K562 (cell line): ENCODE measurements around the gene TSPAN1. TPM values are rescaled to one million over a fixed set of nuclear protein-coding genes. Genes with fewer than 3 reads are reported as not detected.

Experiments used
- E2F1 ChIP-seq: sonication (generic); formaldehyde crosslinking; IDR thresholded peaks from 2 replicates; pipeline ENCODE4 v1.8.1; 2023; ENCODE audit warnings: mild to moderate bottlenecking, missing genetic modification reagents, moderate library complexity
- EZH2 ChIP-seq: IDR thresholded peaks from 2 replicates; pipeline ENCODE4 v1.6.1; 2012; ENCODE audit warnings: low read depth, mild to moderate bottlenecking, inconsistent platforms, low read length, borderline replicate concordance
- FIP1L1 ChIP-seq: fragments of 200-400 bp; formaldehyde crosslinking; IDR thresholded peaks from 2 replicates; pipeline ENCODE4 v1.6.1; 2018; ENCODE audit warnings: mild to moderate bottlenecking, low read depth, low read length; ENCODE audit not compliant: poor library complexity, severe bottlenecking
- KAT2B ChIP-seq: IDR thresholded peaks from one replicate; pipeline ENCODE4 v1.6.1; 2012; ENCODE audit warnings: low read depth, mild to moderate bottlenecking, control low read depth, inconsistent platforms, low read length, moderate library complexity
- KAT7 ChIP-seq: sonication (generic); formaldehyde crosslinking; IDR thresholded peaks from 2 replicates; pipeline ENCODE4 v1.8.0; 2022; ENCODE audit warnings: missing genetic modification reagents, mild to moderate bottlenecking, borderline replicate concordance
- KLF13 ChIP-seq: fragments of 450-650 bp; IDR thresholded peaks from 2 replicates; pipeline ENCODE4 v1.6.1; 2016; ENCODE audit warnings: missing genetic modification characterization, low read depth, mild to moderate bottlenecking, missing compliant biosample characterization, moderate library complexity, borderline replicate concordance
- L3MBTL2 ChIP-seq: fragments of 450-650 bp; IDR thresholded peaks from 2 replicates; pipeline ENCODE4 v1.6.1; 2016; ENCODE audit warnings: mild to moderate bottlenecking, moderate library complexity
- RBM25 ChIP-seq: fragments of 200-400 bp; formaldehyde crosslinking; IDR thresholded peaks from 2 replicates; pipeline ENCODE4 v1.6.1; 2018; ENCODE audit warnings: low read length, low read depth, moderate library complexity; ENCODE audit not compliant: severe bottlenecking
- ZFP1 ChIP-seq: fragments of 450-650 bp; formaldehyde crosslinking; IDR thresholded peaks from 2 replicates; pipeline ENCODE4 v1.4.0; 2020; ENCODE audit warnings: mild to moderate bottlenecking, mixed read lengths
- ZNF696 ChIP-seq: fragments of 250-450 bp; sonication (Bioruptor Pico); conservative IDR thresholded peaks from 2 replicates; pipeline ENCODE4 v1.4.0; 2020; ENCODE audit warnings: mild to moderate bottlenecking, moderate library complexity
- ZZZ3 ChIP-seq: fragments of 450-650 bp; IDR thresholded peaks from 2 replicates; pipeline ENCODE4 v1.6.1; 2016; ENCODE audit warnings: antibody characterized with exemption, mild to moderate bottlenecking, moderate library complexity
- polyA plus RNA-seq, 8 experiments: library from polyadenylated mRNA; depleted of rRNA in 4 of 8; stranded (reverse) in 5 of 8; unstranded in 3 of 8; fragments of >200 nt; fragmentation: Nextera tagmentation in 2 of 8; fragmentation: Illumina TruSeq in 1 of 8; extraction: Ambion mirVana in 2 of 8; extraction: Trizol in 1 of 8; gene quantifications; 2 replicates each; pipeline versions ENCODE4 v1.2.1 to v1.2.3, GENCODE V29; 2011 to 2014; ENCODE audit warnings: inconsistent platforms in 1 of 8, missing spikeins in 1 of 8
- total RNA-seq, 7 experiments: library from RNA; depleted of rRNA in 6 of 7; stranded (reverse); fragments of >200 nt in 6 of 7; fragmentation: Illumina TruSeq in 2 of 7; extraction: Trizol in 2 of 7; gene quantifications; 2 replicates each; pipeline versions ENCODE4 v1.2.1 to v1.2.3, GENCODE V29; 2011 to 2021; ENCODE audit warnings: low replicate concordance in 1 of 7
- TF ChIP-seq, protein P1 (sequence below), 2 experiments: fragments of 450-650 bp in 1 of 2; sonication (generic) in 1 of 2; formaldehyde crosslinking in 1 of 2; IDR thresholded peaks; 2 replicates each; pipeline versions ENCODE4 v1.7.1 to v1.9.0; 2016 to 2022; ENCODE audit warnings: inconsistent platforms in 1 of 2, mild to moderate bottlenecking in 1 of 2, missing genetic modification reagents in 1 of 2
- TF ChIP-seq, protein P2 (sequence below): fragments of 250-450 bp; sonication (Bioruptor Pico); IDR thresholded peaks from 2 replicates; pipeline ENCODE4 v1.8.0; 2022; ENCODE audit warnings: inconsistent platforms, mild to moderate bottlenecking, moderate library complexity, borderline replicate concordance

Gene TSPAN1
- total and polyA plus RNA-seq, 9 of the 15 experiments (the other 6 are each of a cell fraction or from before 2014, with no cell fraction given): 0.58 TPM; not detected in 8

DNA sequence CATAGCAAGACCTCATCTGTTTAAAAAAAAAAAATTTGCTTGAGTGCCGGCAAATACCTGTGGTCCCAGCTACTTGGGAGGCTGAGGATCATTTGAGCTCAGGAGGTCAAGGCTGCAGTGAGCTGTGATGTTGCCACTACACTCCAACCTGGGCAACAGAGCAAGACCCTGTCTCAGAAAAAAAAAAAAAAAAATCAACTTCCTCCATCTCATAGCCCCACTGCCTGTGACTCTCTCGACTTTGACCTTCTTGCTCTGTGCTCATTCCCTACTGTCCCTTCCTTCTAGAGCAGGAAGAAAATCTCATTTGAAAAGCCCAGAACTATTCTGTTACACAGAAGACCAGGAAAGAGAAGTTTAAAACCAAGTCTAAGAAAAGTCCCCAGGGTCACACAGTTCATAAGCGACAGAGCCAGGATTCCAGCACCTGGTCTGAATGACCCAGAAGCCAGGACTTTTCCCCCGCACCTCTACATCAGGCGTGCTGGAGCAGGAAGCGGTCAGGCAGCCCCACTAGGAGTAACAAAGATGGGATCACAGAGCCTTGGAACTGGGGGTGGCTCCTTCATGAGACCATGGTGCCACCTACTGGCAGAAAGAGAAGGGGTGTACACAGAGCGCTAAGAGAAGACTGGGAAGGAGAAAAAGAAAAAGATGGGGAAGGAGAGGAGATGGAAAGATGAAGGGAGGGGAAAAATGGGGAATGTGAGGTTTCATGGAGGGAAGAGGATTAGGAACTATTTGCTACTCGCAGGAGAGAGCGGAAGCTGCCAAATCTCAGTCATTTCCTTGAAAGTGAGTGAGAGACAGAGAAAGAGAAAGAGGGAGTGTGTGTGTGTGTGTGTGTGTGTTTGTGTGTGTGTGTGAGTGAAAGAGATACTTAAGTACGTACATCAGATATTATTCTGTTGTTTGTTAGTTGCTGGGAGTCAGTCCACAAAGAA is 4.5 kb downstream of the TSPAN1 start (continued):
- TF ChIP-seq E2F1 (CRISPR knock-in tag) (no peak), ZFP1 (CRISPR knock-in tag) (no peak), FIP1L1 (no peak), ZZZ3 (no peak), ZNF696 (CRISPR knock-in tag) (no peak), RBM25 (no peak), KLF13 (tag) (no peak), KAT2B (no peak), L3MBTL2 (peak; percentile 60), KAT7 (CRISPR knock-in tag) (no peak), EZH2 (no peak)
- TF ChIP-seq, protein P1, sequence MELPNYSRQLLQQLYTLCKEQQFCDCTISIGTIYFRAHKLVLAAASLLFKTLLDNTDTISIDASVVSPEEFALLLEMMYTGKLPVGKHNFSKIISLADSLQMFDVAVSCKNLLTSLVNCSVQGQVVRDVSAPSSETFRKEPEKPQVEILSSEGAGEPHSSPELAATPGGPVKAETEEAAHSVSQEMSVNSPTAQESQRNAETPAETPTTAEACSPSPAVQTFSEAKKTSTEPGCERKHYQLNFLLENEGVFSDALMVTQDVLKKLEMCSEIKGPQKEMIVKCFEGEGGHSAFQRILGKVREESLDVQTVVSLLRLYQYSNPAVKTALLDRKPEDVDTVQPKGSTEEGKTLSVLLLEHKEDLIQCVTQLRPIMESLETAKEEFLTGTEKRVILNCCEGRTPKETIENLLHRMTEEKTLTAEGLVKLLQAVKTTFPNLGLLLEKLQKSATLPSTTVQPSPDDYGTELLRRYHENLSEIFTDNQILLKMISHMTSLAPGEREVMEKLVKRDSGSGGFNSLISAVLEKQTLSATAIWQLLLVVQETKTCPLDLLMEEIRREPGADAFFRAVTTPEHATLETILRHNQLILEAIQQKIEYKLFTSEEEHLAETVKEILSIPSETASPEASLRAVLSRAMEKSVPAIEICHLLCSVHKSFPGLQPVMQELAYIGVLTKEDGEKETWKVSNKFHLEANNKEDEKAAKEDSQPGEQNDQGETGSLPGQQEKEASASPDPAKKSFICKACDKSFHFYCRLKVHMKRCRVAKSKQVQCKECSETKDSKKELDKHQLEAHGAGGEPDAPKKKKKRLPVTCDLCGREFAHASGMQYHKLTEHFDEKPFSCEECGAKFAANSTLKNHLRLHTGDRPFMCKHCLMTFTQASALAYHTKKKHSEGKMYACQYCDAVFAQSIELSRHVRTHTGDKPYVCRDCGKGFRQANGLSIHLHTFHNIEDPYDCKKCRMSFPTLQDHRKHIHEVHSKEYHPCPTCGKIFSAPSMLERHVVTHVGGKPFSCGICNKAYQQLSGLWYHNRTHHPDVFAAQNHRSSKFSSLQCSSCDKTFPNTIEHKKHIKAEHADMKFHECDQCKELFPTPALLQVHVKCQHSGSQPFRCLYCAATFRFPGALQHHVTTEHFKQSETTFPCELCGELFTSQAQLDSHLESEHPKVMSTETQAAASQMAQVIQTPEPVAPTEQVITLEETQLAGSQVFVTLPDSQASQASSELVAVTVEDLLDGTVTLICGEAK (IDR thresholded peaks at IDR 0.05): peak; percentile 37; the same call in 1 of the 2 replicates
- TF ChIP-seq, protein P1 (CRISPR knock-in tag; IDR thresholded peaks at IDR 0.05): no peak
- TF ChIP-seq, protein P2, sequence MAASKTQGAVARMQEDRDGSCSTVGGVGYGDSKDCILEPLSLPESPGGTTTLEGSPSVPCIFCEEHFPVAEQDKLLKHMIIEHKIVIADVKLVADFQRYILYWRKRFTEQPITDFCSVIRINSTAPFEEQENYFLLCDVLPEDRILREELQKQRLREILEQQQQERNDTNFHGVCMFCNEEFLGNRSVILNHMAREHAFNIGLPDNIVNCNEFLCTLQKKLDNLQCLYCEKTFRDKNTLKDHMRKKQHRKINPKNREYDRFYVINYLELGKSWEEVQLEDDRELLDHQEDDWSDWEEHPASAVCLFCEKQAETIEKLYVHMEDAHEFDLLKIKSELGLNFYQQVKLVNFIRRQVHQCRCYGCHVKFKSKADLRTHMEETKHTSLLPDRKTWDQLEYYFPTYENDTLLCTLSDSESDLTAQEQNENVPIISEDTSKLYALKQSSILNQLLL (CRISPR knock-in tag): no peak
